A549 (cell line): ENCODE measurements around the gene PTBP1. TPM values are rescaled to one million over a fixed set of nuclear protein-coding genes. Genes with fewer than 3 reads are reported as not detected.

Experiments
- ATAC-seq, 2 experiments: fragments of 200-7000 bp in 1 of 2; fragments of >200 bp in 1 of 2; cut with Nextera tagmentation in 1 of 2; cut with Tn5 transposase in 1 of 2; 3 replicates each; pipeline versions ENCODE4 v1.8.0 to v1.9.1; 2018 to 2020; ENCODE audit warnings: mild to moderate bottlenecking in 1 of 2, moderate library complexity in 1 of 2
- CTCF ChIA-PET: fragments of 300-600 bp; sonication (Branson Sonifier 250); formaldehyde crosslinking; extraction: SDS; loops from one replicate; lab custom pipeline; 2021; ENCODE audit warnings: antibody characterized with exemption, inconsistent platforms; lab: Yijun Ruan, JAX
- POLR2A ChIA-PET: fragments of 350-600 bp; formaldehyde crosslinking; extraction: SDS; loops from one replicate; lab custom pipeline; 2021; ENCODE audit warnings: antibody characterized with exemption, inconsistent platforms; lab: Yijun Ruan, JAX
- DNase-seq, 2 experiments: peaks; one replicate each; pipeline versions ENCODE4 v3.0.0 to v3.0.0-alpha.2; 2011 to 2016; ENCODE audit warnings: low read depth in 1 of 2, low spot score in 1 of 2
- FAIRE-seq: peaks from 2 replicates; lab custom pipeline; 2011; peaks lifted over from hg19 to GRCh38; lab: Jason Lieb, UNC
- H3K27ac ChIP-seq, 2 experiments: fragments of >200 bp; sonication (Bioruptor Twin); formaldehyde crosslinking; 3 replicates each; pipeline ENCODE4 v1.5.1; 2016 to 2017
- H3K4me1 ChIP-seq: fragments of >200 bp; sonication (Bioruptor Twin); formaldehyde crosslinking; 3 replicates; pipeline ENCODE4 v1.6.1; 2016
- H3K4me2 ChIP-seq: fragments of >200 bp; sonication (Bioruptor Twin); formaldehyde crosslinking; 3 replicates; pipeline ENCODE4 v1.6.1; 2016
- H3K4me3 ChIP-seq: fragments of >200 bp; sonication (Bioruptor Twin); formaldehyde crosslinking; 3 replicates; pipeline ENCODE4 v1.5.1; 2016
- H3K9me3 ChIP-seq: fragments of >200 bp; sonication (Bioruptor Twin); formaldehyde crosslinking; 3 replicates; pipeline ENCODE4 v1.6.1; 2016
- ATOH8 ChIP-seq: fragments of 250-450 bp; sonication (Bioruptor Pico); IDR thresholded peaks from 2 replicates; pipeline ENCODE4 v1.5.0; 2020; ENCODE audit warnings: low read depth, mild to moderate bottlenecking, moderate library complexity
- CEBPB ChIP-seq, 2 experiments: fragments of >200 bp in 1 of 2; sonication (Bioruptor Twin) in 1 of 2; formaldehyde crosslinking in 1 of 2; IDR thresholded peaks; 2 replicates each; pipeline ENCODE4 v1.6.1; 2012 to 2016
- CHD2 ChIP-seq: fragments of 150-350 bp; IDR thresholded peaks from 2 replicates; pipeline ENCODE4 v1.6.1; 2014; ENCODE audit warnings: low read length; ENCODE audit not compliant: partially characterized antibody
- E2F6 ChIP-seq: IDR thresholded peaks from 2 replicates; pipeline ENCODE4 v1.6.1; 2012; ENCODE audit warnings: low read depth, borderline replicate concordance
- EHF ChIP-seq: fragments of 250-450 bp; sonication (Bioruptor Pico); IDR thresholded peaks from 2 replicates; pipeline ENCODE4 v1.5.0; 2020; ENCODE audit warnings: mild to moderate bottlenecking
- ESRRA ChIP-seq: fragments of 150-350 bp; IDR thresholded peaks from 2 replicates; pipeline ENCODE4 v1.6.1; 2014; ENCODE audit warnings: mild to moderate bottlenecking, low read length, borderline replicate concordance
- HEYL ChIP-seq: fragments of 250-450 bp; sonication (Bioruptor Pico); IDR thresholded peaks from 2 replicates; pipeline ENCODE4 v1.8.0; 2021; ENCODE audit warnings: mild to moderate bottlenecking, moderate library complexity
- HOXA7 ChIP-seq: fragments of 250-450 bp; sonication (Bioruptor Pico); IDR thresholded peaks from 2 replicates; pipeline ENCODE4 v1.5.0; 2020; ENCODE audit warnings: mild to moderate bottlenecking, moderate library complexity
- HOXB5 ChIP-seq: fragments of 250-450 bp; sonication (Bioruptor Pico); IDR thresholded peaks from 2 replicates; pipeline ENCODE4 v1.5.0; 2020; ENCODE audit warnings: mild to moderate bottlenecking, moderate library complexity
- JUN ChIP-seq, 2 experiments: fragments of >200 bp; sonication (Bioruptor Twin); formaldehyde crosslinking; IDR thresholded peaks; 2 replicates in 1 of 2; 3 replicates in 1 of 2; pipeline ENCODE4 v1.6.1; 2016 to 2017
- JUNB ChIP-seq: fragments of >200 bp; sonication (Bioruptor Twin); formaldehyde crosslinking; IDR thresholded peaks from 2 replicates; pipeline ENCODE4 v1.6.1; 2016
- KDM1A ChIP-seq: fragments of 200-600 bp; sonication (generic); IDR thresholded peaks from 2 replicates; pipeline ENCODE4 v1.6.1; 2016; ENCODE audit warnings: low read depth, mild to moderate bottlenecking
- KDM5A ChIP-seq: fragments of 200-600 bp; sonication (generic); IDR thresholded peaks from 2 replicates; pipeline ENCODE4 v1.6.1; 2016; ENCODE audit warnings: antibody characterized with exemption, mild to moderate bottlenecking
- MAFK ChIP-seq: fragments of 450-650 bp; IDR thresholded peaks from 2 replicates; pipeline ENCODE4 v1.6.1; 2014; ENCODE audit not compliant: partially characterized antibody
- MAZ ChIP-seq: fragments of 150-350 bp; IDR thresholded peaks from 2 replicates; pipeline ENCODE4 v1.6.1; 2014; ENCODE audit warnings: antibody characterized with exemption, low read depth, low read length, borderline replicate concordance
- POLR2AphosphoS2 ChIP-seq: conservative IDR thresholded peaks from 2 replicates; pipeline ENCODE4 v1.6.1; 2012; ENCODE audit warnings: low read length, improper control_type of control experiment, inconsistent platforms
- RAD21 ChIP-seq, 2 experiments: fragments of >200 bp in 1 of 2; sonication (Bioruptor Twin) in 1 of 2; formaldehyde crosslinking in 1 of 2; IDR thresholded peaks in 1 of 2; conservative IDR thresholded peaks in 1 of 2; 2 replicates in 1 of 2; 3 replicates in 1 of 2; pipeline ENCODE4 v1.6.1; 2012 to 2018; ENCODE audit warnings: inconsistent platforms in 1 of 2
- RARB ChIP-seq: fragments of 250-450 bp; sonication (Bioruptor Pico); IDR thresholded peaks from 2 replicates; pipeline ENCODE4 v1.8.0; 2021; ENCODE audit warnings: mild to moderate bottlenecking, moderate library complexity
- RFX5 ChIP-seq: fragments of 450-650 bp; IDR thresholded peaks from 2 replicates; pipeline ENCODE4 v1.7.1; 2014; ENCODE audit warnings: antibody characterized with exemption, mild to moderate bottlenecking, moderate library complexity
- RNF2 ChIP-seq: fragments of 200-600 bp; sonication (generic); IDR thresholded peaks from 2 replicates; pipeline ENCODE4 v1.6.1; 2016; ENCODE audit warnings: low read depth, mild to moderate bottlenecking, antibody characterized with exemption, moderate library complexity, borderline replicate concordance
- TFCP2L1 ChIP-seq: fragments of 250-450 bp; sonication (Bioruptor Pico); IDR thresholded peaks from 2 replicates; pipeline ENCODE4 v1.5.0; 2021; ENCODE audit warnings: mild to moderate bottlenecking
- USF2 ChIP-seq: fragments of 450-650 bp; IDR thresholded peaks from 2 replicates; pipeline ENCODE4 v1.6.1; 2014; ENCODE audit warnings: antibody characterized with exemption
- ZFP36 ChIP-seq: fragments of 450-650 bp; IDR thresholded peaks from 2 replicates; pipeline ENCODE4 v1.6.1; 2014; ENCODE audit warnings: borderline replicate concordance; ENCODE audit not compliant: partially characterized antibody
- ZSCAN20 ChIP-seq: fragments of 250-450 bp; sonication (Bioruptor Pico); IDR thresholded peaks from 2 replicates; pipeline ENCODE4 v1.8.0; 2022; ENCODE audit warnings: mild to moderate bottlenecking, moderate library complexity
- WGBS: methylation state at CpG from one replicate; pipeline ENCODE4 v1.1.6; 2017; ENCODE audit errors: missing lambda C conversion rate; 5-methylcytosine and 5-hydroxymethylcytosine counted together
- polyA plus RNA-seq, 4 experiments: library from polyadenylated mRNA; depleted of rRNA in 3 of 4; stranded (reverse); fragments of >200 nt; fragmentation: RNase III in 1 of 4; extraction: RNeasy Plus Mini Kit Qiagen cat#74134 plus additional on column Dnase treatment in 1 of 4; gene quantifications; 2 replicates in 3 of 4; 3 replicates in 1 of 4; pipeline ENCODE4 v1.2.3, GENCODE V29; 2011 to 2017
- TF ChIP-seq, protein P1 (sequence below): IDR thresholded peaks from 2 replicates; pipeline ENCODE4 v1.6.1; 2012

Gene PTBP1
- polyA plus RNA-seq, 2 of the 4 experiments (the other 2 are of a cell fraction) = 144 to 264 TPM

DNA sequence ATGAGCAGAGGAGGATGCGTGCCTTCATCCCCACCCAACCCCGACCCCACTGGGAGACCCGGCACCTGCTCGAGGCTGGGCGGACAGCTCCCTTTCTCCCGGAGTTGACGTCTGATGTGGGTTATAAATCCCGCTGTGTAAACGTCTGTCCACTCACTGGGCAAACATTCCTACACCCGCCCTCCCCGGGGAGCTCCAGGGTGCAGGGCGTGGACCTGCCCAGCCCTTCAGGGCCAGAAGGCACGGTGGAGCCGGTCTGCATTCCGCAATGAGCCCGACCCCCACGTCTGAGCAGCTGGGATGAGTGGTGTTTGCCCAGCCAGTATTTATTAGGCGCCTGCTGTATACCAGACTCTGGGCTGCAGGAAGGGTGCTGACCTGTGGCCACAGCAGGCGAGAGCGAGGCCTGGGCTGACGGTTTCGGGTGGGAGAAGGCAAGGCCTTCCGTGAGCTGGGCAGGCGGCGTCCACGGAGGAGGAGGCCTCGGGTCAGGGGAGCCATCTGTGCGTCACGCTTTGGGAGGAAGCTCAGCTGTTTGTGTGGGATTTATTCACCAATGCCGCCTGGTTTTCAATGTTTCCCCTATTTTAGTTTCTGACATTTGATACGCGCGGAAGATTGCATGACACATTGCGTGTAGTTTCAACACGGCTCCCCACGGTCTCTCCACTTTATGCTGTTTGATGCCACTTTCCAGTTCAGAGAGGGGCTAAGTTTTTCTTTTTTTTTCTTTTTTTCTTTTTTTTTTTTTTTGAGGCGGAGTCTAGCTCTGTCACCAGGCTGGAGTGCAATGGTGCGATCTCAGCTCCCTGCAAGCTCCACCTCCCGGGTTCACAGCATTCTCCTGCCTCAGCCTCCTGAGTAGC, 44.4 kb upstream of the PTBP1 start (continued):
- peak; percentile 53; the same call in 1 of the 2 replicates for TF ChIP-seq E2F6
- no peak for TF ChIP-seq POLR2AphosphoS2
- TF ChIP-seq JUN (IDR thresholded peaks at IDR 0.05) = peak; percentile 24 to 99; a peak in 4 of 5 replicates
- no peak for TF ChIP-seq RAD21 (conservative IDR thresholded peaks at IDR 0.05 in 1 of 2, IDR thresholded peaks at IDR 0.05 in 1 of 2)
- TF ChIP-seq ZFP36 = peak; percentile 72
- TF ChIP-seq RARB (CRISPR knock-in tag) = peak; percentile 71
- TF ChIP-seq HOXB5 (CRISPR knock-in tag) = peak; percentile 45; the same call in 1 of the 2 replicates
- no peak for TF ChIP-seq RNF2
- TF ChIP-seq EHF (CRISPR knock-in tag) = 0 out of 2 replicates have a peak, but pooled peaks have one; percentile 16
- no peak for TF ChIP-seq RFX5
- no peak for TF ChIP-seq MAFK
- TF ChIP-seq MAZ = 0 out of 2 replicates have a peak, but pooled peaks have one; percentile 16
- no peak for TF ChIP-seq KDM5A
- TF ChIP-seq HOXA7 (CRISPR knock-in tag) = 0 out of 2 replicates have a peak, but pooled peaks have one; percentile 57
- TF ChIP-seq, protein P1, sequence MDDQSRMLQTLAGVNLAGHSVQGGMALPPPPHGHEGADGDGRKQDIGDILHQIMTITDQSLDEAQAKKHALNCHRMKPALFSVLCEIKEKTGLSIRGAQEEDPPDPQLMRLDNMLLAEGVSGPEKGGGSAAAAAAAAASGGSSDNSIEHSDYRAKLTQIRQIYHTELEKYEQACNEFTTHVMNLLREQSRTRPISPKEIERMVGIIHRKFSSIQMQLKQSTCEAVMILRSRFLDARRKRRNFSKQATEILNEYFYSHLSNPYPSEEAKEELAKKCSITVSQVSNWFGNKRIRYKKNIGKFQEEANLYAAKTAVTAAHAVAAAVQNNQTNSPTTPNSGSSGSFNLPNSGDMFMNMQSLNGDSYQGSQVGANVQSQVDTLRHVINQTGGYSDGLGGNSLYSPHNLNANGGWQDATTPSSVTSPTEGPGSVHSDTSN = peak; percentile 83
- TF ChIP-seq CEBPB (IDR thresholded peaks at IDR 0.05) = peak in 1 of 2 experiments; percentile 73; a peak in 2 of 4 replicates
- TF ChIP-seq HEYL (CRISPR knock-in tag) = peak; percentile 59; the same call in 1 of the 2 replicates
- no peak for TF ChIP-seq CHD2
- TF ChIP-seq ZSCAN20 (CRISPR knock-in tag) = 0 out of 2 replicates have a peak, but pooled peaks have one; percentile 6
- no peak for TF ChIP-seq TFCP2L1 (CRISPR knock-in tag)
- peak; percentile 88 for TF ChIP-seq ATOH8 (CRISPR knock-in tag)
- TF ChIP-seq ESRRA = no peak
- TF ChIP-seq KDM1A = no peak
- no peak for TF ChIP-seq USF2

- CTCF ChIA-PET = no interaction called here
- no peak for FAIRE-seq
Observed at GRCh38 chr19:754530-754929, 42.7 kb upstream of the PTBP1 start.

More at GRCh38 chr19:754530-754929, 42.7 kb upstream of the PTBP1 start:
- Histone ChIP-seq H3K9me3 (peaks cover 32% of the 10 kb centered on the region), H3K27ac (peak overlapping the region; percentile 99 to 100)
- POLR2A ChIA-PET = no interaction called here
- ATAC-seq (no peak), DNase-seq (no peak)
- TF ChIP-seq JUNB = no peak
- TF ChIP-seq ZFP36 = peak; percentile 83
- TF ChIP-seq, all 56 proteins: peak for 1
- peaks cover 33% of the 10 kb centered on the region for H3K4me1 ChIP-seq
- peak overlapping the region; percentile 94 for H3K4me2 ChIP-seq
- WGBS = 85% methylated on average over 9 of the region's 9 CpGs
- H3K4me3 ChIP-seq = 0 out of 3 replicates have a peak overlapping the region, but pooled peaks have one; percentile 13
